Endothelial cell of umbilical vein (primary cell): Measurements from ENCODE around the gene PHC3. TPM values are rescaled to one million over a fixed set of nuclear protein-coding genes. Genes with fewer than 3 reads are reported as not detected.

Experiments
- BruUV-seq: library from RNA; stranded (reverse); fragments of 400-500 nt; replicated peaks from 2 replicates; lab custom pipeline; 2021; lab: Mats Ljungman, UMichigan
- CTCF ChIA-PET: fragments of 300-600, 350-600 bp; sonication (Branson Sonifier 250); formaldehyde crosslinking; loops from one replicate; lab custom pipeline; 2021; ENCODE audit warnings: antibody characterized with exemption, inconsistent platforms; lab: Charles Lee
- POLR2A ChIA-PET: fragments of 300-600, 350-600 bp; sonication (Branson Sonifier 250); formaldehyde crosslinking; loops from one replicate; lab custom pipeline; 2021; ENCODE audit warnings: antibody characterized with exemption, inconsistent platforms; lab: Charles Lee
- DNase-seq: peaks from one replicate; pipeline ENCODE4 v3.0.0-alpha.2; 2011; ENCODE audit warnings: low read depth, low spot score
- FAIRE-seq: peaks from 2 replicates; lab custom pipeline; 2011; peaks lifted over from hg19 to GRCh38; lab: Jason Lieb, UNC
- H2AFZ ChIP-seq: 2 replicates; pipeline ENCODE4 v1.6.0; 2012; ENCODE audit warnings: low read depth, low read length, control low read depth, inconsistent platforms
- H3K27ac ChIP-seq: 2 replicates; pipeline ENCODE4 v1.5.1; 2011; ENCODE audit warnings: low read depth, mild to moderate bottlenecking, control low read depth, low read length, moderate library complexity; ENCODE audit not compliant: insufficient read depth
- H3K27me3 ChIP-seq, 2 experiments: 2 replicates each; pipeline versions ENCODE4 v1.6.0 to v1.6.1; 2011; ENCODE audit warnings: low read length in 2 of 2, mixed read lengths in 1 of 2; ENCODE audit not compliant: control insufficient read depth in 2 of 2, insufficient read depth in 2 of 2
- H3K36me3 ChIP-seq, 2 experiments: 2 replicates in 1 of 2; 3 replicates in 1 of 2; pipeline ENCODE4 v1.5.1; 2011; ENCODE audit warnings: low read length in 2 of 2, mild to moderate bottlenecking in 1 of 2, moderate library complexity in 1 of 2; ENCODE audit not compliant: control insufficient read depth in 2 of 2, insufficient read depth in 2 of 2; ENCODE audit errors: extremely low read depth in 1 of 2
- H3K4me1 ChIP-seq: 3 replicates; pipeline ENCODE4 v1.5.1; 2011; ENCODE audit warnings: mild to moderate bottlenecking, low read length; ENCODE audit not compliant: control insufficient read depth, insufficient read depth; ENCODE audit errors: extremely low read depth
- H3K4me2 ChIP-seq: 2 replicates; pipeline ENCODE4 v1.6.1; 2011; ENCODE audit warnings: low read length, control low read depth, mixed read lengths; ENCODE audit not compliant: insufficient read depth
- H3K4me3 ChIP-seq, 3 experiments: fragments of 200-600 bp in 1 of 3; sonication (generic), shearing (Covaris generic) in 1 of 3; replicated peaks in 1 of 3; 2 replicates each; pipeline ENCODE4 v1.5.1; 2011 to 2016; ENCODE audit warnings: control low read depth in 3 of 3, low read length in 3 of 3, mild to moderate bottlenecking in 2 of 3, inconsistent platforms in 1 of 3, low read depth in 1 of 3, moderate library complexity in 1 of 3; ENCODE audit not compliant: insufficient read depth in 1 of 3
- H3K79me2 ChIP-seq: 2 replicates; pipeline ENCODE4 v1.6.0; 2012; ENCODE audit warnings: low read length, inconsistent platforms; ENCODE audit not compliant: control insufficient read depth, insufficient read depth
- H3K9ac ChIP-seq: replicated peaks from 2 replicates; pipeline ENCODE3; 2011; ENCODE audit warnings: low read length, control low read depth; ENCODE audit not compliant: insufficient read depth; ENCODE audit errors: extremely low read depth
- H3K9me1 ChIP-seq: replicated peaks from 3 replicates; pipeline ENCODE4 v1.6.0; 2011; ENCODE audit warnings: mild to moderate bottlenecking, low read length; ENCODE audit not compliant: control insufficient read depth, insufficient read depth; ENCODE audit errors: extremely low read depth
- H3K9me3 ChIP-seq: replicated peaks from 2 replicates; pipeline ENCODE4 v1.5.1; 2012; ENCODE audit warnings: low read length, inconsistent platforms; ENCODE audit not compliant: control insufficient read depth, insufficient read depth
- H4K20me1 ChIP-seq: replicated peaks from 2 replicates; pipeline ENCODE3; 2011; ENCODE audit warnings: mild to moderate bottlenecking, low read length; ENCODE audit not compliant: control insufficient read depth, insufficient read depth; ENCODE audit errors: extremely low read depth
- CTCF ChIP-seq, 2 donors: IDR thresholded peaks; 1 replicate in 1 of 2; 2 replicates in 1 of 2; pipeline ENCODE4 v1.5.1; 2011; ENCODE audit warnings: low read length in 2 of 2, mild to moderate bottlenecking in 2 of 2, moderate library complexity in 2 of 2, control low read depth in 1 of 2, inconsistent platforms in 1 of 2, low read depth in 1 of 2; ENCODE audit not compliant: insufficient read depth in 1 of 2; ENCODE audit errors: extremely low read depth in 1 of 2
- EZH2 ChIP-seq: IDR thresholded peaks from 2 replicates; pipeline ENCODE4 v1.6.1; 2012; ENCODE audit warnings: borderline replicate concordance, low read depth, mild to moderate bottlenecking, moderate library complexity, low read length, inconsistent platforms; ENCODE audit not compliant: severe bottlenecking
- FOS ChIP-seq: IDR thresholded peaks from 2 replicates; pipeline ENCODE4 v1.6.1; 2011; ENCODE audit warnings: mild to moderate bottlenecking, low read length, moderate library complexity, borderline replicate concordance; ENCODE audit not compliant: insufficient read depth
- GATA2 ChIP-seq: IDR thresholded peaks from 2 replicates; pipeline ENCODE4 v1.7.0; 2011; ENCODE audit warnings: low read depth, mild to moderate bottlenecking, moderate library complexity, mixed read lengths, low read length; ENCODE audit not compliant: insufficient read length, insufficient read depth
- JUN ChIP-seq: IDR thresholded peaks from 2 replicates; pipeline ENCODE4 v1.6.1; 2011; ENCODE audit warnings: borderline replicate concordance, low read depth; ENCODE audit not compliant: insufficient read length, insufficient read depth
- MAX ChIP-seq: IDR thresholded peaks from 2 replicates; pipeline ENCODE4 v1.6.1; 2011; ENCODE audit not compliant: insufficient read depth, insufficient read length
- MYC ChIP-seq: IDR thresholded peaks from one replicate; pipeline ENCODE4 v1.6.1; 2011; ENCODE audit warnings: mild to moderate bottlenecking, low read depth, low read length
- POLR2A ChIP-seq: IDR thresholded peaks from 2 replicates; pipeline ENCODE4 v1.6.1; 2012; ENCODE audit warnings: low read depth, mild to moderate bottlenecking, control low read depth, low read length
- POLR2AphosphoS5 ChIP-seq: IDR thresholded peaks from 2 replicates; pipeline ENCODE4 v1.6.1; 2012; ENCODE audit warnings: low read depth, mild to moderate bottlenecking, control low read depth, low read length, moderate library complexity; ENCODE audit not compliant: insufficient read depth
- dilution Hi-C: fragments of 300-500 bp; cut with MboI; formaldehyde crosslinking; loops from one replicate; pipeline ENCODE4 v1.15.0; 2019; ENCODE audit warnings: low sequenced_read_pairs; ENCODE audit not compliant: extremely low pct_ligation_motif_present
- intact Hi-C: fragments of 100-400 bp; cut with micrococcal nuclease; formaldehyde crosslinking; loops from one replicate; pipeline ENCODE4 v1.10.0; 2022
- polyA plus RNA-seq, 4 experiments: library from polyadenylated mRNA; depleted of rRNA in 3 of 4; stranded (reverse) in 3 of 4; unstranded in 1 of 4; fragments of >200 nt; gene quantifications; 2 replicates each; pipeline versions ENCODE4 v1.2.1 to v1.2.3, GENCODE V29; 2011 to 2012; ENCODE audit warnings: missing spikeins in 1 of 4
- total RNA-seq: library from RNA; stranded (reverse); gene quantifications from 2 replicates; pipeline ENCODE4 v1.2.3, GENCODE V29; 2021

The PHC3 gene
- total and polyA plus RNA-seq, 2 donors (not counting 3 experiments of a cell fraction or from before 2014, with no cell fraction given) = 35.7 to 45.8 TPM

- Histone ChIP-seq H3K36me3 (no peaks in the 10 kb centered on the region), H4K20me1 (no peaks in the 10 kb centered on the region), H3K9ac (no peak overlapping the region), H3K9me3 (no peaks in the 10 kb centered on the region), H3K27ac (no peak overlapping the region), H3K4me3 (no peak overlapping the region), H3K4me1 (no peaks in the 10 kb centered on the region), H3K4me2 (no peak overlapping the region), H3K27me3 (no peaks in the 10 kb centered on the region), H3K9me1 (no peaks in the 10 kb centered on the region), H2AFZ (no peak overlapping the region), H3K79me2 (peaks cover 62% of the 10 kb centered on the region)
- ChIA-PET POLR2A (interaction anchor here (0.6 kb wide), 1 partner anchor 162 kb away, joined by 3 read pairs; no protein-coding TSS in a partner anchor), CTCF (interaction anchor here (1.4 kb wide), 1 partner anchor 14 kb away, joined by 5 read pairs; no protein-coding TSS in a partner anchor)
- FAIRE-seq = no peak
- dilution Hi-C loops = no loop called here
- no peak for TF ChIP-seq POLR2AphosphoS5
- TF ChIP-seq FOS = no peak
- TF ChIP-seq GATA2 = no peak
- TF ChIP-seq MYC = no peak
- TF ChIP-seq JUN = no peak
- TF ChIP-seq POLR2A = no peak
- no TSS peak for BruUV-seq
- intact Hi-C loops = no loop called here
- no peak for DNase-seq
Observed at GRCh38 chr3:170155604-170156003, 25.9 kb downstream of the PHC3 start.

GRCh38 chr3:170154569-170155143 is 26.9 kb downstream of the PHC3 start:
- H3K4me3 ChIP-seq = no peak overlapping the region
- no peaks in the 10 kb centered on the region for H3K36me3 ChIP-seq
- peaks cover 58% of the 10 kb centered on the region for H3K79me2 ChIP-seq
- DNase-seq (no peak), FAIRE-seq (no peak)
- dilution Hi-C loops = no loop called here
- H4K20me1 ChIP-seq = no peaks in the 10 kb centered on the region
- H3K9me3 ChIP-seq = no peaks in the 10 kb centered on the region
- POLR2A ChIA-PET = interaction anchor here (0.6 kb wide), 1 partner anchor 163 kb away, joined by 3 read pairs; no protein-coding TSS in a partner anchor
- H3K4me2 ChIP-seq = no peak overlapping the region
- H3K9me1 ChIP-seq = no peaks in the 10 kb centered on the region
- no peak overlapping the region for H3K9ac ChIP-seq
- no peak overlapping the region for H3K27ac ChIP-seq
- no TSS peak for BruUV-seq
- H3K27me3 ChIP-seq = no peaks in the 10 kb centered on the region
- intact Hi-C loops = no loop called here
- TF ChIP-seq POLR2AphosphoS5 = no peak
- TF ChIP-seq MAX = no peak
- no peak for TF ChIP-seq MYC
- no peak for TF ChIP-seq EZH2
- TF ChIP-seq POLR2A = no peak
- no peak for TF ChIP-seq FOS
- TF ChIP-seq CTCF (IDR thresholded peaks at IDR 0.05; ENCODE audit: extremely low read depth in 1 of 2, insufficient read depth in 1 of 2, low read depth in 1 of 2, low read length in 2 of 2) = no peak
- no peak for TF ChIP-seq GATA2
- no peak for TF ChIP-seq JUN
- no peak overlapping the region for H2AFZ ChIP-seq
- CTCF ChIA-PET = interaction anchor here (1.0 to 1.4 kb wide), 3 partner anchors 16 to 38 kb away, joined by 3 to 4 read pairs (median 3); no protein-coding TSS in a partner anchor
- H3K4me1 ChIP-seq = no peaks in the 10 kb centered on the region
